GM19463 (cell line): ENCODE data around the gene DUXB.

ENCODE experiments used
- ATAC-seq: cut with Tn5 transposase; IDR thresholded peaks from one replicate; pipeline ENCODE4 v1.9.1; 2021; ENCODE audit warnings: mild to moderate bottlenecking, moderate library complexity; ENCODE audit not compliant: unreplicated experiment

DUXB gene, protein sequence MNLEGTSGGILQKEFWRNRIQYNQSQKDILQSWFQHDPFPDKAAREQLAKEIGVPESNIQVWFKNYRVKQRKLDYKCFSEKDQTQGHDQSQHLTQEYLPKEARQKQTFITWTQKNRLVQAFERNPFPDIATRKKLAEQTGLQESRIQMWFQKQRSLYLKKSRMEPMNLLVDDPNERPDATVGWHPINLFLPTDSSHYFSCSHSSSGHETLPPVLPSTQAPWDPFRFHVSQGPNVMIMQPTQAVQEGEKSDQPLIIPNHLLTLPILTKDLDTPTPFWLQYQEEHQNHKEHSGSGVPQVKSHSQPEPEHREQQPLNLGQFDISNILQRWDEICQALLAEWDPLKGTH

GRCh38 chr16:75701361-75701760 lies at the start of gene DUXB:
Gene DUXB, minus strand, starts transcription at chr16:75701461. Its CDS starts 43 bp downstream, at chr16:75701418.
- no peak for ATAC-seq

DNA sequence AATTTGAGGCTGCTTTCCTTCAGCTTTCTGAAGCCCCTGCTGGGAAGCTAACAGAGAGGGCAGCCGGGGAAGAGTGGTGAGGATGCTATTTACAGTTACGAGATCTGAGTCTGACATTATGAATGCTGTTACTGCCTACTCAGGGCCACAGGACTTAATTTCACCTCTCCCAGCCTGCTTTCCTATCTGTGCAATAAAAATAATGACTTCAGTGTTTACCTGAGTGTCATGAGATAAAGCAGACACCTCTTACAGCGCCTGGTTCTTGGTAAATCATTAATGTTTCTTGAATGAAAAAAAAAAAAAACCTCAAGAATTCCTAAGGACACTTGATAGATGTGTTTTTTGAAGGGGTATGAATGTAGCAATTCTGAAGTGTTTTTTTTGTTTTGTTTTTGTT lies 49.3 kb upstream of the DUXB start:
- no peak for ATAC-seq

DNA sequence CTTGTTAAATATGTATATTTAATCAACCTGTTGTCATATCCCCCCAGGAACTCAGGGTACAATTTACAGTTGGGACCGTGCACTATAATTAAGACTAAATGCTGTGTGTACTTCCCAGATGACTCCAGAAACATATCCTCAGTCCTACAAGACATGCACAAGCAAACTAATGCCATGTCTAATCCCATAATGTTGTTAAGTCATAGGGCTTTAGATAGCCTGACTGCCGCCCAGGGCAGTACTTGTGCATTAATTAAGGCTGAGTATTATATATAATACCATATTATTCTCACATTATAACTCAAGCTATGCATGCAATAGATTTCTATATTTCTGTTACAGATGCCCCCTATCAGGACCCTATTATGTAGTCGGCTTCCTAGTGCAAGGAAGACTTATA lies 45.1 kb upstream of the DUXB start:
- no peak for ATAC-seq

DNA sequence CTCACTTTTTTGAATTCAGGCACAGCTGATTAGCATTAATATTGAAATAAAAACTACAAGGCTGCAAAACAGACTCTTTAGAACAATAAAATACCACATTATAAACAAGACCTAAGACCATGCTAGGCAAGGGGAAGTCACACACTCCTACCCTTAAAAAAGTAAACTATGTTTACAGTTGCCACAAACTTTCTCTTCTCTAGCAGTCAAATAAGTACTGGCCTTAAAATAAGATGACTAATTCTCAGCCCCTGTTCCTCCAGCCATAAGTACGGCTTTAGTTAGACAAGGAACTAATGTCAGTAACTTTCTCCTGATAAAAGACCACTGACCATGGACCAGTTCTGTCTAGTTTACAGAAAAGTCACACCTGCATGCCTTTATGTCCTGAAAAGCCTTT lies 44.6 kb upstream of the DUXB start:
- ATAC-seq, result peak; percentile 69

DNA sequence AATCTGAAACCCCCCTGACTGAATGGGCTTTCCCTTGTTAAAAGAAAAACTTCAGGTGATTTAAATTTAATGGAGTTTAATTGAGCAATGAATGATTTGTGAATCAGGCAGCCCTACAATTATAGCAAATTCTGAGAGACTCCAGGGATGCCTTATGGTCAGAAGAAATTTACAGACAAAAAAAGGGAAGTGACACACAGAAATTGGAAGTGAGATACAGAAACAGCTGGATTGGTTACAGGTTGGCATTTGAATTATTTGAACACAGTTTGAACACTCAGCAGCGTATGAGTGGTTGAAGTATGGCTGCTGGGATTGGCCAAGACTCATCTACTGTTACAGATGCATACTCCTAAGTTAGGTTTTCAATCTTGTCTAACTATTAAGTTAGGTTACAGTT lies 44.0 kb upstream of the DUXB start:
- ATAC-seq, result no peak

DNA sequence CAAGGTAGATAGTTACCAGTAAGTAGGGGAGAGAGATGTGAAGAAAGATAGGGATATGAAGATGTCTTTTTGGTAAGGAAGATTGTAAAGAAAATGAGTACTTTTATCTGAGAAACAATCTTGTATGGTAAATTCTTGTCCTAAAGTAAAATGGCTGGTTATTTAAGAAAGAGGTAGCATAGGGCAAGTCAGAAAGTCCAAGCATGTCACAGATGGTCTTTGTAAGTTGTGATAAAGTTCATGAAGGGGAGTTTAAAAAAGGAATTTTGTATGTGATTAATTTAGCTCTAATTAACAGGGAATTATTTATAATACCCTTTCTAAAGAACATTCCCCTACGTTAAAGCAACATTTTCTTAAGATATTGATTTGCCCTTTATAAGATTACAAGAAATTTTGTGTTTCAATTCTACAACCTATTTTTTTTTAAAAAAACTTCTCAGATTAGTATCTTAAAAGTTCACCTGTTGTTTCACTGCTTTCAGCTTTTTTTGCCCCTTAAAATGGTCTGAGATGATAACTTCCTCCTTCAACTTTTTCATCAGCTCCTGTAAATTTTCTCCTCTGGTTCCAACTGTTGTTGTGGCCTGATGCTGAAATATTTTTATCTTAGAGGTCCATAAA lies 41.3 kb upstream of the DUXB start:
- no peak for ATAC-seq

DNA sequence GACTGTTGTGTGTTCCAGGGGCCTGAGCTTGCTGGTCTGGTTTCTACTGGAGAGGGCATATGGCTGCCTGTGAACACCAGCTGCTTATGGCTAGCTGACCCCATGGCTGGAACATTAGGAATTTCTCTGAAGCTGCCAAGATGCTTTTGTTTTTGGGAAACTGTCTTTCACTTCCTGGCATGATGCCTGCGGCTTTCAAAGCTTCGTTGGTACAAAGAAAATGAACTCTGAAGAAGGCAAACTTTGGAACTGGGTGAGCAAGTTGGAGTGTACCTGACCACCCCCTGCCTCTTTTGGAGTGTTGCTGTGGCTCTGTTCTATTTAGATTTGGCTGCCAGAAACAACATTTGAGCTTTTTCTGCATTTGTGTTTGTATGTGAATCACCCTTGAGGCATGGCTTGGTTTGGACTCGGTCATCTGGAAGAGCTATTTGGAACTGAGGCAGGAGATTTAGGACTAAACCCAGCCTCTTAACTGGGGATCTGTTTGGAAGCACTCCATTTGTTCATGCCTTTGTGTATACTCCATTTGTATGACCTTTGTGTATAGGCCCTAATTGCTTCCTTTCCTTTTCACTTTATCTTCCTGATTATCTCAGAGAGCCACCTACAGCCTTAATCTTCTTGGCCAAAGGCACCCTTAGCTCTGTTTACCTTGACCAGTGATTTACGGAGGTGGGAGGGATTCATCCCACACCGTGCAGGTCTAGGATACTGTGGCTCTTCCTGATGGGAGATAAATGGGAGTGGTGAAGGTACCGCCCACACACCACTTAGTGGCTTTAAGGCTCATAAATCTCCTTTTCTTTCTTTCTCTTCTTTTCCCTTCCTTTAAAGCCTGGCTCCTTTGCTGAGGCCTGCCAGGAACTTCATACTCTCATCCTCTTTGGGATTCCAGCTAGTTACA lies 32.3 kb upstream of the DUXB start:
- ATAC-seq, result no peak

DNA sequence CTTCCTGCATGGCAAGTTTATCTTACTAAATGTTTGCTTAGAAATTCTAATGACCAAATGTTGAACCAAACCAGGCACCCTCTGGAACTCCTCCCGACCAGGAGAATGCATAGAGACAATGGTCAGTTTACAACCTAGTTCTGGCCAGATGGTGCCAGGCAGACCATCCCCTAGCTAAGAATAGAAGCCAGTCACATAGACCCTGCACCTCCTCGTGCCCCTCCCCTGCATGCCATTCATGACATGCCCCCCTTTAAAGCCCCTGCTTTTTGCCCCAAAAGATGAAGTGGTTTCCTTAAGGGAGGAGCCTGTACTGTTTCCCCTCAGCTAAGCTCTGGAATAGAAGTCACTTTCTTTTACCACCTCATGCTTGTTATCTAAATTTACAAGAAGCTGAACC lies 31.6 kb upstream of the DUXB start:
- no peak for ATAC-seq

GRCh38 chr16:75727221-75727620 lies 26.0 kb upstream of the DUXB start:
- ATAC-seq, result no peak

- no peak for ATAC-seq
Measured at GRCh38 chr16:75726390-75726789, 25.1 kb upstream of the DUXB start, which contains the start of gene CPHXL. Gene CPHXL, minus strand, starts transcription at chr16:75726490. Its CDS starts 48 bp downstream, at chr16:75726442.

DNA sequence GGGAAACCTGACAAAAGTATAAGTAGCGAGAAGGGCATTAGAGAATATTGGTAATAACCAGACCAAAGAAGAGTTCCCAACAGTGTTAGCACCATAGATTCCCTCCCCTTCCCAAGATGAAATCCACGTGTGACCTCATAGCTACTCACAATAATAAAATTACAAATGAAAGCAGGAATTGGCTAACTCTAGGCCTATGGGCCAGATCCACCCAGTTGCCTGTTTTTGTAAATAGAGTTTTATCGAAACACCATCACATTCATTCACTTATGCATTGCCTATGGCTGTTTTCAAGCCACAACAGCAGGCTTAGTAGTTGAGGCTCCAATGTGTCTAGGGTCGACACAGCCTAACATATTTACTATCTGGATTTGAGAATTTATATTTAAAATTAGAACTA lies 17.2 kb upstream of the DUXB start:
- no peak for ATAC-seq

- ATAC-seq, result no peak
Measured at GRCh38 chr16:75714661-75715060, 13.4 kb upstream of the DUXB start.

DNA sequence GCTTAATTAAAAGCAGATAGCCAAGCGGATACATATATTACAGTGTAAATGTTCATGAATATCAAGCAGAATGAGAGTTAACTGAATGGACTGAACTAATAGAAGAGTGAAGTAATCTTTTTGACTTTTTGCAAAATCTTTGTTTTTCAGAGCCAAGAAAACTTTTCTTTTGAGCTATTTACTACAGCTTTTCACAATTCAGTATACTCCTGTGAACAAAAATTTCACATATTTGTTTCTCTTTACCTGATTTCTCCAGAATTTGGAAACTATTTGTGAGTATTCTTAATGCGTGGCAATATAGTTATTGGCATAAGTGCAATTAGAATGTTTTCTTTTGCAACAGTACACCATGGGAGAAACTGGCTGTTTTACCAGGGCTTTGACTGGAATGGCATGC lies 9.1 kb upstream of the DUXB start:
- no peak for ATAC-seq

DNA sequence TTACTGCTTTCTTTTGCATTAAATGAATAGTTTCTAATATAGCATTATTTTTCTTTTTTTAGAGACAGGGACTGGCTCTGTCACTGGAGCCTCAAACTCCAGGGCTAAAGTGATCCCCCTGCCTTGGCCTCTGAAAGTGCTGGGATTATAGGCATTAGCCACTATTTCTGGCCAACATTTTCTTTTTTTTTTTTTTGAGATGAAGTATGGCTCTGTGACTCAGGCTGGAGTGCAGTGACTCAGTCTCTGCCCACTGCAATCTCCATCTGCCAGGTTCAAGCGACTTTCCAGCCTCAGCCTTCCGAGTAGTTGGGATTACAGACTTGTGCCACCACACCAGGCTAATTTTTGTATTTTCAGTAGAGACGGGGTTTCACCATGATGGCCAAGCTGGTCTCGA lies 2.0 kb upstream of the DUXB start:
- no peak for ATAC-seq

DNA sequence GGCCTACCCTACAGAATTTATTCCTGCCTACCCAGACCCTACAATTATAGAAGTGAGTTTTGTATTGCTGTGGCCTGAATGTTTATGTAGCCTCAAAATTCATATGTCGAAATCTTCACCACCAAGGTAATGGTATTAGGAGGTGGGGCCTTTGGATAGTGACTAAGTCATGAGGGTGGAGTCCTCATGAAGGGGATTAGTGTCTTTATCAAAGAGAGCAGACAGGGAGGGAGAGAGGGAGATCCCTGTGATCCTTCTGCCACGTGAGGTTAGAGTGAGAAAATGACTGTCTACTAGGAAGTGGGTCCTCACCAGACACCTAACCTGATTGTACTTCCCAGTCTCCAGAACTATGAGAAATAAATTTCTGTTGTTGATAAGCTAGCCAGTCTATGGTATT lies 981 bp upstream of the DUXB start:
- ATAC-seq, result no peak

DNA sequence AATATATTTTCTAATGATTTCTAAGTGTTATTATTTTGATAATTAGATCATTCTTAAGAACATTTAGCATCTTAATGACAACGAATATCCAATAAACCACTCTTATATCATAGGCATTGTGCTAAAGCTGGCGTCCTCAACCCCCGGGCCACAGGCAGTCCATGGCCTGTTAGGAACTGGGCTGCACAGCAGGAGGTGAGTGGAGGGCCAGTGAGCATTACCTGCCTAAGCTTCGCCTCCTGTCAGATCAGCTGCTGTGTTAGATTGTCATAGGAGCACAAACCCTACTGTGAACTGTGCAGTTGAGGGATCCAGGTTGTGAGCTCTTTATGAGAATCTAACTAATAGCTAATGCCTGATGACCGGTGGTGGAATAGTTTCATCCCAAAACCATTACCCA lies 3.7 kb downstream of the DUXB start:
- ATAC-seq, result no peak

DNA sequence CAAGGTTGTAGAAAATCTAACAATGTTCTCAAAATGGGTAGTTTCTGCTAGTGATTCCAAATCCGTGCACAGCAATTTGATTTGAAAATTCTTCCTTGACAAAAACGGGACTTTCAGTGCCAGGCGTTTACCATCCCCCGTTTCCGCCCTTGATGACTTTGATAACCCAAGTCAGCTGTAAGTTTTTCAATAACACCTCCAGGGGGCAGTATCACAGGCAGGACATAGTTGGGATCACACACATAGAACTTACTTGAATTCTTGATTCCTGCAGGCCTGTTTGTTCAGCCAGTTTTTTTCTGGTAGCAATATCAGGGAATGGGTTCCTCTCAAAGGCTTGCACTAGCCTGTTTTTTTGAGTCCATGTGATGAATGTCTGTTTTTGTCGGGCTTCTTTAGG lies 5.6 kb downstream of the DUXB start:
- no peak for ATAC-seq

GRCh38 chr16:75687361-75687760 lies 13.9 kb downstream of the DUXB start:
- no peak for ATAC-seq

GRCh38 chr16:75682308-75682707 lies 19.0 kb downstream of the DUXB start:
- no peak for ATAC-seq

GRCh38 chr16:75679366-75679765 lies 21.9 kb downstream of the DUXB start:
- no peak for ATAC-seq

GRCh38 chr16:75676909-75677308 lies 24.4 kb downstream of the DUXB start, which contains the start of gene CPHXL2:
Gene CPHXL2, minus strand, starts transcription at chr16:75677009. Its CDS starts 10 bp downstream, at chr16:75676999.
- ATAC-seq, result no peak
